HG03457 (cell line): ENCODE results near the gene FAM89B.
A peak's percentile ranks its signal among the peaks of the same experiment; 100 is the strongest.
"Not testable (repeated sequence)": the region's sequence is repeated elsewhere in the genome, so short reads cannot be mapped to it uniquely, and the experiment has no call there.

Experiments used
- ATAC-seq: cut with Tn5 transposase; IDR thresholded peaks from one replicate; pipeline ENCODE4 v1.9.1; 2021; ENCODE audit warnings: moderate number of reproducible peaks; ENCODE audit not compliant: unreplicated experiment

Gene FAM89B

GRCh38 chr11:65556470-65557279 is 15.7 kb upstream of the FAM89B start:
- no peak for ATAC-seq

- ATAC-seq, result no peak
Observed at GRCh38 chr11:65557280-65558001, 14.9 kb upstream of the FAM89B start.

GRCh38 chr11:65558002-65558929 is 14.1 kb upstream of the FAM89B start, which contains the start of gene LTBP3:
Gene LTBP3, minus strand, starts transcription at chr11:65558359. Its CDS starts 400 bp downstream, at chr11:65557959.
- ATAC-seq, result no peak

GRCh38 chr11:65558930-65559509 is 13.3 kb upstream of the FAM89B start:
- ATAC-seq, result no peak

- ATAC-seq, result no peak
Observed at GRCh38 chr11:65559535-65559934, 12.8 kb upstream of the FAM89B start.

- ATAC-seq, result no peak
Observed at GRCh38 chr11:65559951-65560537, 12.3 kb upstream of the FAM89B start.

GRCh38 chr11:65560555-65561418 is 11.6 kb upstream of the FAM89B start:
- no peak for ATAC-seq

- no peak for ATAC-seq
Observed at GRCh38 chr11:65562020-65562419, 10.3 kb upstream of the FAM89B start.

- ATAC-seq, result no peak
Observed at GRCh38 chr11:65562788-65563187, 9.6 kb upstream of the FAM89B start.

- no peak for ATAC-seq
Observed at GRCh38 chr11:65563601-65564000, 8.7 kb upstream of the FAM89B start.

GRCh38 chr11:65564879-65565559 is 7.3 kb upstream of the FAM89B start:
- ATAC-seq, result not testable (repeated sequence)

- no peak for ATAC-seq
Observed at GRCh38 chr11:65565624-65566453, 6.5 kb upstream of the FAM89B start.

- no peak for ATAC-seq
Observed at GRCh38 chr11:65569164-65569972, 3.0 kb upstream of the FAM89B start.

- ATAC-seq, result peak; percentile 45
Observed at GRCh38 chr11:65569973-65570918, 2.1 kb upstream of the FAM89B start, which contains the start of gene ZNRD2. Gene ZNRD2, plus strand, starts transcription at chr11:65570477. Its CDS starts 15 bp downstream, at chr11:65570492.

GRCh38 chr11:65571420-65571819 is 918 bp upstream of the FAM89B start:
- no peak for ATAC-seq

GRCh38 chr11:65571940-65572339 is 398 bp upstream of the FAM89B start:
- no peak for ATAC-seq
